Liver (tissue), 9 donors: ENCODE measurements around the gene GPR33. TPM values are rescaled to one million over a fixed set of nuclear protein-coding genes. Genes with fewer than 3 reads are reported as not detected.

ENCODE experiments used
- DNase-seq: peaks from one replicate; pipeline ENCODE4 v3.0.0-alpha.2; 2017; ENCODE audit warnings: low spot score
- H3K27ac ChIP-seq, 2 donors: one replicate each; pipeline ENCODE4 v1.7.0; 2013; ENCODE audit warnings: inconsistent platforms in 2 of 2, low read length in 2 of 2, control low read depth in 1 of 2, low read depth in 1 of 2, mild to moderate bottlenecking in 1 of 2
- H3K27me3 ChIP-seq, 4 donors: one replicate each; pipeline versions ENCODE4 v1.6.1 to v1.7.0; 2013; ENCODE audit warnings: low read length in 3 of 4, inconsistent platforms in 1 of 4, mild to moderate bottlenecking in 1 of 4, moderate library complexity in 1 of 4; ENCODE audit not compliant: control insufficient read depth in 4 of 4, insufficient read depth in 4 of 4
- H3K36me3 ChIP-seq, 4 donors: one replicate each; pipeline versions ENCODE4 v1.6.1 to v1.7.0; 2013; ENCODE audit warnings: low read length in 3 of 4, mild to moderate bottlenecking in 3 of 4, low read depth in 1 of 4, moderate library complexity in 1 of 4; ENCODE audit not compliant: control insufficient read depth in 4 of 4, insufficient read depth in 3 of 4
- H3K4me1 ChIP-seq, 4 donors: one replicate each; pipeline versions ENCODE4 v1.6.1 to v1.7.0; 2013; ENCODE audit warnings: low read length in 3 of 4, mild to moderate bottlenecking in 3 of 4, moderate library complexity in 1 of 4; ENCODE audit not compliant: control insufficient read depth in 4 of 4, insufficient read depth in 4 of 4
- H3K4me3 ChIP-seq, 3 donors: one replicate each; pipeline versions ENCODE4 v1.6.1 to v1.7.0; 2013; ENCODE audit warnings: low read length in 3 of 3, control low read depth in 1 of 3, low read depth in 1 of 3, mild to moderate bottlenecking in 1 of 3
- H3K9ac ChIP-seq, 2 donors: one replicate each; pipeline ENCODE4 v1.7.0; 2013; ENCODE audit warnings: low read length in 2 of 2, mild to moderate bottlenecking in 2 of 2, moderate library complexity in 2 of 2, control low read depth in 1 of 2, low read depth in 1 of 2
- H3K9me3 ChIP-seq, 4 donors: one replicate each; pipeline versions ENCODE4 v1.6.1 to v1.7.0; 2013; ENCODE audit warnings: low read length in 3 of 4; ENCODE audit not compliant: control insufficient read depth in 4 of 4
- EGR1 ChIP-seq, 2 donors: IDR thresholded peaks; 2 replicates each; pipeline ENCODE4 v1.6.1; 2016 to 2018; ENCODE audit warnings: antibody characterized with exemption in 2 of 2, low read depth in 2 of 2
- FOXA1 ChIP-seq: IDR thresholded peaks from 2 replicates; pipeline ENCODE4 v1.6.1; 2016; ENCODE audit warnings: antibody characterized with exemption
- GABPA ChIP-seq, 2 donors: IDR thresholded peaks in 1 of 2; conservative IDR thresholded peaks in 1 of 2; 2 replicates each; pipeline ENCODE4 v1.6.1; 2016; ENCODE audit warnings: antibody characterized with exemption in 2 of 2, mild to moderate bottlenecking in 1 of 2, moderate library complexity in 1 of 2
- HNF4A ChIP-seq, 2 donors: conservative IDR thresholded peaks; 2 replicates each; pipeline ENCODE4 v1.6.1; 2016; ENCODE audit warnings: antibody characterized with exemption in 2 of 2, mild to moderate bottlenecking in 2 of 2
- HNF4G ChIP-seq: IDR thresholded peaks from 2 replicates; pipeline ENCODE4 v1.6.1; 2016; ENCODE audit warnings: antibody characterized with exemption
- JUND ChIP-seq, 2 donors: IDR thresholded peaks; 2 replicates each; pipeline ENCODE4 v1.6.1; 2016; ENCODE audit warnings: antibody characterized with exemption in 2 of 2
- NR2F2 ChIP-seq: IDR thresholded peaks from 2 replicates; pipeline ENCODE4 v1.6.1; 2016; ENCODE audit warnings: antibody characterized with exemption
- RAD21 ChIP-seq, 2 donors: IDR thresholded peaks; 2 replicates each; pipeline ENCODE4 v1.6.1; 2016; ENCODE audit warnings: antibody characterized with exemption in 2 of 2, mild to moderate bottlenecking in 2 of 2
- RXRA ChIP-seq, 2 donors: IDR thresholded peaks; 2 replicates each; pipeline ENCODE4 v1.6.1; 2017 to 2018; ENCODE audit warnings: antibody characterized with exemption in 2 of 2, mild to moderate bottlenecking in 1 of 2
- TAF1 ChIP-seq: conservative IDR thresholded peaks from 2 replicates; pipeline ENCODE4 v1.6.1; 2016; ENCODE audit warnings: antibody characterized with exemption, mild to moderate bottlenecking
- WGBS: extraction: QIAGEN DNeasy Blood & Tissue Kit; methylation state at CpG from one replicate; pipeline ENCODE4 v1.1.7; 2013; 5-methylcytosine and 5-hydroxymethylcytosine counted together
- polyA plus RNA-seq, 2 donors: library from polyadenylated mRNA; stranded (reverse) in 1 of 2; unstranded in 1 of 2; fragments of 200-250 nt in 1 of 2; fragments of >200 nt in 1 of 2; fragmentation: Nextera tagmentation in 1 of 2; extraction: Ambion mirVana in 1 of 2; gene quantifications; one replicate each; pipeline versions ENCODE4 v1.2.1 to v1.2.3, GENCODE V29; 2013 to 2015
- total RNA-seq, 2 donors: library from RNA; depleted of rRNA; stranded (reverse); fragments of >200 nt; gene quantifications; one replicate each; pipeline ENCODE4 v1.2.3, GENCODE V29; 2014
- TF ChIP-seq, protein P1 (sequence below): IDR thresholded peaks from 2 replicates; pipeline ENCODE4 v1.6.1; 2016; ENCODE audit warnings: antibody characterized with exemption, mild to moderate bottlenecking
- TF ChIP-seq, protein P2 (sequence below): IDR thresholded peaks from 2 replicates; pipeline ENCODE4 v1.6.1; 2016; ENCODE audit warnings: antibody characterized with exemption
- TF ChIP-seq, protein P3 (sequence below): IDR thresholded peaks from 2 replicates; pipeline ENCODE4 v1.6.1; 2016; ENCODE audit warnings: antibody characterized with exemption
- TF ChIP-seq, protein P4 (sequence below): fragments of 150-350 bp; IDR thresholded peaks from 2 replicates; pipeline ENCODE4 v1.5.1; 2017; ENCODE audit warnings: improper control_type of control experiment, low read depth, low read length; ENCODE audit not compliant: missing input control
- donor health status: healthy.
- donor health status: healthy.
- donor health status: healthy.
- donor health status: healthy.
- donor health status: healthy.

The GPR33 gene
- total and polyA plus RNA-seq, 4 donors: not detected

DNA sequence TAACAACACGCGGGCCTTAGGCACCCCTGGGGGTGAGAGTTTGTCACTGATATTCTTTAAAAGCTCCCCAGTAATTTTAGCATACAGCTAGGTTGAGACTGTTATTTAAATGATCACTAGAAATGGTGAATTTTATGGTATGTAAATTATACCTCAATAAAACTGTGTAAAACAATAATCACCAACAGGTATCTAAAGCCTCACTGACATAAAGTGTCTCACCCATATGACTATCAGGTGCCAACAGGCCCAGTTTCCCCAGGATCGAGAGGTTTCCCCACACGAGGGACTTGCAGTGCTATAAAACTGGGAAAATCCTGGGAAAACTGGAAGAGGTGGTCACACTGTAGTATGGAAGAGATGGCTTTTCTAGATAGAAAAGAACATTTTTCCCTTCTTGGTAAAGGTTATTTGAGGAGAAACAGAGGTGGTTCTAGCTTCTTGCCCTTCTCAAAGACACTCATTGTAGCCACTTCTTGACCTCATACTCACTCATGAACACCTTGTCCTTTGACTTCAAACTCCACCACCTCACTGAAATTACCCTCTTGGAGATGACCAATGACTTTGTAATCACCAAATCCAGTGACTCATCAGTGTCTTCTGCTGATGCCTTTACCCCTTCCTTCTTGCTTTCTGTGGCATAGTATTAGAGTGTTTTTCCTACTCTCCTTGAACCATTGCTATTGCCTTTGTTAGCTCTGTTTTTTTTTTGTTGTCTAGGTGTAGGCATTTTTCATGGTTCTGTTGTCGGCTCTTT lies 48.5 kb upstream of the GPR33 start (continued):
- TF ChIP-seq, protein P1, sequence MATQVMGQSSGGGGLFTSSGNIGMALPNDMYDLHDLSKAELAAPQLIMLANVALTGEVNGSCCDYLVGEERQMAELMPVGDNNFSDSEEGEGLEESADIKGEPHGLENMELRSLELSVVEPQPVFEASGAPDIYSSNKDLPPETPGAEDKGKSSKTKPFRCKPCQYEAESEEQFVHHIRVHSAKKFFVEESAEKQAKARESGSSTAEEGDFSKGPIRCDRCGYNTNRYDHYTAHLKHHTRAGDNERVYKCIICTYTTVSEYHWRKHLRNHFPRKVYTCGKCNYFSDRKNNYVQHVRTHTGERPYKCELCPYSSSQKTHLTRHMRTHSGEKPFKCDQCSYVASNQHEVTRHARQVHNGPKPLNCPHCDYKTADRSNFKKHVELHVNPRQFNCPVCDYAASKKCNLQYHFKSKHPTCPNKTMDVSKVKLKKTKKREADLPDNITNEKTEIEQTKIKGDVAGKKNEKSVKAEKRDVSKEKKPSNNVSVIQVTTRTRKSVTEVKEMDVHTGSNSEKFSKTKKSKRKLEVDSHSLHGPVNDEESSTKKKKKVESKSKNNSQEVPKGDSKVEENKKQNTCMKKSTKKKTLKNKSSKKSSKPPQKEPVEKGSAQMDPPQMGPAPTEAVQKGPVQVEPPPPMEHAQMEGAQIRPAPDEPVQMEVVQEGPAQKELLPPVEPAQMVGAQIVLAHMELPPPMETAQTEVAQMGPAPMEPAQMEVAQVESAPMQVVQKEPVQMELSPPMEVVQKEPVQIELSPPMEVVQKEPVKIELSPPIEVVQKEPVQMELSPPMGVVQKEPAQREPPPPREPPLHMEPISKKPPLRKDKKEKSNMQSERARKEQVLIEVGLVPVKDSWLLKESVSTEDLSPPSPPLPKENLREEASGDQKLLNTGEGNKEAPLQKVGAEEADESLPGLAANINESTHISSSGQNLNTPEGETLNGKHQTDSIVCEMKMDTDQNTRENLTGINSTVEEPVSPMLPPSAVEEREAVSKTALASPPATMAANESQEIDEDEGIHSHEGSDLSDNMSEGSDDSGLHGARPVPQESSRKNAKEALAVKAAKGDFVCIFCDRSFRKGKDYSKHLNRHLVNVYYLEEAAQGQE: no peak

DNA sequence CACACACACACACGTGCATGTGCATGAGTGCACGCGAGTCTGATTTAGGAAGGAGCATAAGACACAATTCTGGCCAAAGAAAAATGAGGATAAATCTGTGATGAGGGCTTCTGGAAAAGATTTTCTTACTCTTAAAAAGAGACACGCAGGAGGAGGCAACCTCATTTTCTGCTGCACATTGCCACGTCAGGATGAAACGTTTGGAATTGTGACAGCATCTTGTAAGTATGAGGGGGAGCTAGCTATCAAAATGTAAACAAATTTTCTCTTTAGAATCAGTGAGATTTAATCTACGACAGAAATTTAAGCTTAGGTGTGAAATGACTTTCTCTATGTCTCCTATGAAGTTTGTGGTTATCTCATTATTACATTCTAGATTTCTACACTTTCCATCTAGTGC lies 42.3 kb upstream of the GPR33 start:
- WGBS: 68% methylated on average over 7 of the region's 7 CpGs
- Histone ChIP-seq H3K9ac (no peak overlapping the region), H3K9me3 (no peaks in the 10 kb centered on the region), H3K4me3 (no peak overlapping the region), H3K27me3 (no peaks in the 10 kb centered on the region), H3K36me3 (no peaks in the 10 kb centered on the region), H3K4me1 (no peaks in the 10 kb centered on the region), H3K27ac (no peak overlapping the region)
- no peak for DNase-seq
- TF ChIP-seq HNF4G: no peak
- no peak for TF ChIP-seq NR2F2
- TF ChIP-seq, protein P2, sequence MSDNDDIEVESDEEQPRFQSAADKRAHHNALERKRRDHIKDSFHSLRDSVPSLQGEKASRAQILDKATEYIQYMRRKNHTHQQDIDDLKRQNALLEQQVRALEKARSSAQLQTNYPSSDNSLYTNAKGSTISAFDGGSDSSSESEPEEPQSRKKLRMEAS: no peak
- TF ChIP-seq EGR1 (IDR thresholded peaks at IDR 0.05; ENCODE audit: low read depth in 2 of 2): no peak
- no peak for TF ChIP-seq JUND (IDR thresholded peaks at IDR 0.05)

DNA sequence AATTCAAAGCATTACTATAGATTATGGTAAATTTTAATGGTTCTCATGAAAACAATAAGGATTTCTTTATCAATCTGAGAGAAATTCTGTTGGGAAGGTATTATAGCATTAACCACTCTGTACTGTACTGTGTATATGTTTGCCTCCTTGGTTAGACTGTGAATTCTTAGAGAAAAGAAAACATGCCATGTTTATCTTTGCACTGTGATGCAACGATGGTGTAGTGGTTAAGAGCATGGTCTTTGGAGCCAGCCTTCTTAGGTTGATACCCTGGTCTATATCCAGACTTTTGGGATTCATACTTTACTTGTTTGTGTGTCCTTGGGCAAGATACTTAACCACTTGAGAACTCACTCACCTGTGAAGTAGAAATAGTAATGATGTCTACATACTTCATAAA lies 41.2 kb upstream of the GPR33 start:
- no peaks in the 10 kb centered on the region for H3K4me1 ChIP-seq
- no peak for DNase-seq
- no peak overlapping the region for H3K9ac ChIP-seq
- no peaks in the 10 kb centered on the region for H3K36me3 ChIP-seq
- no peak overlapping the region for H3K4me3 ChIP-seq
- no peak overlapping the region for H3K27ac ChIP-seq
- WGBS: 27% methylated on average over 1 of the region's 1 CpG
- H3K9me3 ChIP-seq: no peaks in the 10 kb centered on the region
- H3K27me3 ChIP-seq: no peaks in the 10 kb centered on the region
- TF ChIP-seq, protein P3, sequence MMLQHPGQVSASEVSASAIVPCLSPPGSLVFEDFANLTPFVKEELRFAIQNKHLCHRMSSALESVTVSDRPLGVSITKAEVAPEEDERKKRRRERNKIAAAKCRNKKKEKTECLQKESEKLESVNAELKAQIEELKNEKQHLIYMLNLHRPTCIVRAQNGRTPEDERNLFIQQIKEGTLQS: no peak
- TF ChIP-seq RXRA (IDR thresholded peaks at IDR 0.05): no peak
- TF ChIP-seq RAD21 (IDR thresholded peaks at IDR 0.05): no peak
- TF ChIP-seq, protein P2: no peak
- no peak for TF ChIP-seq TAF1

DNA sequence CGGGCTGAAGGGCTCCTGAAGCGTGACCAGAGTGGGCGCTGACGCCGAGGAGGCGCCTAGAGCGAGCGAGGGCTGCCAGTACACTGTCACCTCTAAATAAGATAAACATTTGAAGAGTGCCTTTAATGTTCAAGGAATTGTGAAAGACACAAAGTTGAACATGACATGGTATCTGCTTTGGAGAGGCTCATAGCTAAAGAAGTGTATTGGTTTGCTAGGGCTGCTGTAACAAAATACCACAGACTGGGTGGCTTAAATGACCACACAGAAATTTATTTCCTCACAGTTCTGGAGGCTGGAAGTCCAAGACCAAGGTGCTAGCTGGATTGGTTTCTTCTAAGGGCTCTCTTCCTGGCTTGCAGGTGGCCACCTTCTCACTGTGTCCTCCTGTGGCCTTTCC lies 39.7 kb upstream of the GPR33 start:
- no peaks in the 10 kb centered on the region for H3K9me3 ChIP-seq
- H3K4me1 ChIP-seq: no peaks in the 10 kb centered on the region
- no peak for DNase-seq
- H3K27ac ChIP-seq: no peak overlapping the region
- TF ChIP-seq EGR1 (IDR thresholded peaks at IDR 0.05; ENCODE audit: low read depth in 2 of 2): no peak
- no peak for TF ChIP-seq RAD21 (IDR thresholded peaks at IDR 0.05)
- TF ChIP-seq JUND (IDR thresholded peaks at IDR 0.05): no peak
- TF ChIP-seq TAF1: no peak
- no peak for TF ChIP-seq HNF4A (conservative IDR thresholded peaks at IDR 0.05)
- TF ChIP-seq RXRA (IDR thresholded peaks at IDR 0.05): no peak
- no peak for TF ChIP-seq HNF4G
- TF ChIP-seq, protein P1: no peak
- TF ChIP-seq, protein P4, sequence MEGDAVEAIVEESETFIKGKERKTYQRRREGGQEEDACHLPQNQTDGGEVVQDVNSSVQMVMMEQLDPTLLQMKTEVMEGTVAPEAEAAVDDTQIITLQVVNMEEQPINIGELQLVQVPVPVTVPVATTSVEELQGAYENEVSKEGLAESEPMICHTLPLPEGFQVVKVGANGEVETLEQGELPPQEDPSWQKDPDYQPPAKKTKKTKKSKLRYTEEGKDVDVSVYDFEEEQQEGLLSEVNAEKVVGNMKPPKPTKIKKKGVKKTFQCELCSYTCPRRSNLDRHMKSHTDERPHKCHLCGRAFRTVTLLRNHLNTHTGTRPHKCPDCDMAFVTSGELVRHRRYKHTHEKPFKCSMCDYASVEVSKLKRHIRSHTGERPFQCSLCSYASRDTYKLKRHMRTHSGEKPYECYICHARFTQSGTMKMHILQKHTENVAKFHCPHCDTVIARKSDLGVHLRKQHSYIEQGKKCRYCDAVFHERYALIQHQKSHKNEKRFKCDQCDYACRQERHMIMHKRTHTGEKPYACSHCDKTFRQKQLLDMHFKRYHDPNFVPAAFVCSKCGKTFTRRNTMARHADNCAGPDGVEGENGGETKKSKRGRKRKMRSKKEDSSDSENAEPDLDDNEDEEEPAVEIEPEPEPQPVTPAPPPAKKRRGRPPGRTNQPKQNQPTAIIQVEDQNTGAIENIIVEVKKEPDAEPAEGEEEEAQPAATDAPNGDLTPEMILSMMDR: no peak
- TF ChIP-seq GABPA (IDR thresholded peaks at IDR 0.05 in 1 of 2, conservative IDR thresholded peaks at IDR 0.05 in 1 of 2): no peak
- no peak for TF ChIP-seq FOXA1
- H3K36me3 ChIP-seq: no peaks in the 10 kb centered on the region
- H3K4me3 ChIP-seq: no peak overlapping the region
- no peaks in the 10 kb centered on the region for H3K27me3 ChIP-seq
- no peak overlapping the region for H3K9ac ChIP-seq
- 84% methylated on average over 8 of the region's 8 CpGs for WGBS
